ENCODE measurements around the gene TUBB4B. TPM values are rescaled to one million over a fixed set of nuclear protein-coding genes. Genes with fewer than 3 reads are reported as not detected.
A peak's percentile ranks its signal among the peaks of the same experiment; 100 is the strongest.

TUBB4B gene
- total RNA-seq, 3 donors from 2014 or later (not counting 1 experiment from before 2014, with no cell fraction given) = 84.4 to 121 (median 93.9) TPM

DNA sequence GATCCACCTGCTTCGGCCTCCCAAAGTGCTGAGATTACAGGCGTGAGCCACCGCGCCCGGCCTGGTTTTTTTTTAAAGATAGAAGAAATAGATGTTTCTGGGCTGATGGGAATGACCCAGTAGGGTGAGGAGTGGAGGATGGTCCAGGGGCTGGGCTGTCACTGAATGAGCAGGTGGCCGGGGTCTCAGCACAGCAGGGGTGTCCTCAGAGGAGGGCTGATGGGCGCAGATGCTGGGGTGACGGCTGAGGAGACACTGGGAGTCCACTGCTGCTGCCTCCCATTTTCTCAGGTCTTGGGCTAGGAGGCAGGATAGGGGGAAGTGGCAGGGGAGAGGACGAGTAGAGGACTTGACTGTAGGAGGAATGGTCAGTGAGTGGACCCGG is 34.1 kb downstream of the TUBB4B start:
- DNase-seq (no peak), ATAC-seq (no peak)
- WGBS (ENCODE audit: insufficient coverage) = 93% methylated on average over 10 of the region's 10 CpGs
- peak overlapping the region; percentile 62 to 82 for H3K27ac Mint-ChIP-seq
- peaks cover 7 to 40% of the 10 kb centered on the region in 2 donors for H3K4me1 Mint-ChIP-seq
- H3K9me3 Mint-ChIP-seq = no peaks in the 10 kb centered on the region
- TF ChIP-seq, protein P1, sequence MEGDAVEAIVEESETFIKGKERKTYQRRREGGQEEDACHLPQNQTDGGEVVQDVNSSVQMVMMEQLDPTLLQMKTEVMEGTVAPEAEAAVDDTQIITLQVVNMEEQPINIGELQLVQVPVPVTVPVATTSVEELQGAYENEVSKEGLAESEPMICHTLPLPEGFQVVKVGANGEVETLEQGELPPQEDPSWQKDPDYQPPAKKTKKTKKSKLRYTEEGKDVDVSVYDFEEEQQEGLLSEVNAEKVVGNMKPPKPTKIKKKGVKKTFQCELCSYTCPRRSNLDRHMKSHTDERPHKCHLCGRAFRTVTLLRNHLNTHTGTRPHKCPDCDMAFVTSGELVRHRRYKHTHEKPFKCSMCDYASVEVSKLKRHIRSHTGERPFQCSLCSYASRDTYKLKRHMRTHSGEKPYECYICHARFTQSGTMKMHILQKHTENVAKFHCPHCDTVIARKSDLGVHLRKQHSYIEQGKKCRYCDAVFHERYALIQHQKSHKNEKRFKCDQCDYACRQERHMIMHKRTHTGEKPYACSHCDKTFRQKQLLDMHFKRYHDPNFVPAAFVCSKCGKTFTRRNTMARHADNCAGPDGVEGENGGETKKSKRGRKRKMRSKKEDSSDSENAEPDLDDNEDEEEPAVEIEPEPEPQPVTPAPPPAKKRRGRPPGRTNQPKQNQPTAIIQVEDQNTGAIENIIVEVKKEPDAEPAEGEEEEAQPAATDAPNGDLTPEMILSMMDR (IDR thresholded peaks at IDR 0.05) = no peak
- H3K36me3 Mint-ChIP-seq = no peaks in the 10 kb centered on the region
- H3K4me1 ChIP-seq (ENCODE audit: control insufficient read depth, insufficient read depth, low read length) = peaks cover 56% of the 10 kb centered on the region
- H3K4me3 Mint-ChIP-seq = peak overlapping the region; percentile 72
- peaks cover 17% of the 10 kb centered on the region for H3K36me3 ChIP-seq (ENCODE audit: control insufficient read depth, insufficient read depth, low read length)
- H3K27me3 Mint-ChIP-seq (ENCODE audit: low read depth in 2 of 2) = no peaks in the 10 kb centered on the region
- no peaks in the 10 kb centered on the region for H3K9me3 ChIP-seq (ENCODE audit: control insufficient read depth, insufficient read depth, low read length)
- no peak overlapping the region for H3K4me3 ChIP-seq (ENCODE audit: low read length)
- intact Hi-C loops (cut with micrococcal nuclease) = no loop called here
- H3K27me3 ChIP-seq (ENCODE audit: control insufficient read depth, insufficient read depth, low read length) = no peaks in the 10 kb centered on the region
- H3K27ac ChIP-seq (ENCODE audit: low read length) = no peak overlapping the region

DNA sequence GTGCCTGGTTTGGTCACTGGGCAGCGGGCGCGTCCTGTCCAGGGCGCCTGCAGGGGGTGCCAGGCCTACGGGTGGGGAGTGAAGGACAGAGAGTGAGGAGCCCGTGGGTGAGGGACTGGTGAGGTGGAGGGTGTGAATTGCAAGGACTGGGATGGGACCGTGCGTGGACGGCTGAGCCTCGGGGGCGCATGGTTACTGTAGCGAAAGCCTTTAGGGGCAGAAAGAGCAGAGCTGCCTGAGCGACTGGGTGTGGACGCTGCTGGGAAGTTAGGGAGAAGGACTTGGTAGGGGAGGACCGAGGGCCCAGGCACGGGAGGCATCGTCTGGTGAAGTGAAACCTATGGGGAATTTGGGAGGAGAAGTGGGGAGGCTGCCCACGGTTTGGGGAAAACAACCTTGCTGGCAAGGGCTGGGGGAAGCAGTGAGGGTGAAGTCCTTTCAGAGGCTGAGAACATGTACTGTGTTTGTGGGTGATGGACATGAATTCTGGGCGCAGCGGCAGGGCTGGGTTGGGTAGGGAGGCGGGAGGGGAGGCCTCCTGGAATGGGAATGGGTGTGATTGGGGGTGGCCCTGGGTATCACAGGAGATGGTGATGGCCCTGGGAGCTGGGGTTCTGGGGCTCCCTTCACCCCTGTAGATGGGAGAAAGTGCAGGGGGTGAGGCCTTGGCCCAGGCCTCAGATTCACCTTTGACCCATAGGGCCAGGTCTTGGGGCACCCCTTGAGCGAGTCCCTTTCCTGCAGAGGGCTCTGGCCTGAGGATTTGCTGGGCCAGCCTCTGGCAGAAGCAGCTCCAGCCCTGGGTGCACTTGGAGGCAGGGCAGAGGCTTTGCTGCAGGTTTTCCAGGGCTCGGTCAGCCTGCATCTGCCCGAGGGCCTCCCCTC is 34.7 kb downstream of the TUBB4B start:
- Histone ChIP-seq H3K27me3 (ENCODE audit: control insufficient read depth, insufficient read depth, low read length) (no peaks in the 10 kb centered on the region), H3K9me3 (ENCODE audit: control insufficient read depth, insufficient read depth, low read length) (no peaks in the 10 kb centered on the region), H3K4me3 (ENCODE audit: low read length) (no peak overlapping the region), H3K4me1 (ENCODE audit: control insufficient read depth, insufficient read depth, low read length) (peaks cover 59% of the 10 kb centered on the region), H3K27ac (ENCODE audit: low read length) (no peak overlapping the region), H3K36me3 (ENCODE audit: control insufficient read depth, insufficient read depth, low read length) (peaks cover 17% of the 10 kb centered on the region)
- H3K4me1 Mint-ChIP-seq = peaks cover 7 to 40% of the 10 kb centered on the region in 2 donors
- H3K36me3 Mint-ChIP-seq = no peaks in the 10 kb centered on the region
- H3K9me3 Mint-ChIP-seq = no peaks in the 10 kb centered on the region
- intact Hi-C loops (cut with micrococcal nuclease) = no loop called here
- peak overlapping the region; percentile 72 for H3K4me3 Mint-ChIP-seq
- TF ChIP-seq, protein P1 (IDR thresholded peaks at IDR 0.05) = no peak
- ATAC-seq (no peak), DNase-seq (no peak)
- H3K27ac Mint-ChIP-seq = peak overlapping the region; percentile 62 to 82
- 89% methylated on average over 24 of the region's 24 CpGs for WGBS (ENCODE audit: insufficient coverage)
- no peaks in the 10 kb centered on the region for H3K27me3 Mint-ChIP-seq (ENCODE audit: low read depth in 2 of 2)

DNA sequence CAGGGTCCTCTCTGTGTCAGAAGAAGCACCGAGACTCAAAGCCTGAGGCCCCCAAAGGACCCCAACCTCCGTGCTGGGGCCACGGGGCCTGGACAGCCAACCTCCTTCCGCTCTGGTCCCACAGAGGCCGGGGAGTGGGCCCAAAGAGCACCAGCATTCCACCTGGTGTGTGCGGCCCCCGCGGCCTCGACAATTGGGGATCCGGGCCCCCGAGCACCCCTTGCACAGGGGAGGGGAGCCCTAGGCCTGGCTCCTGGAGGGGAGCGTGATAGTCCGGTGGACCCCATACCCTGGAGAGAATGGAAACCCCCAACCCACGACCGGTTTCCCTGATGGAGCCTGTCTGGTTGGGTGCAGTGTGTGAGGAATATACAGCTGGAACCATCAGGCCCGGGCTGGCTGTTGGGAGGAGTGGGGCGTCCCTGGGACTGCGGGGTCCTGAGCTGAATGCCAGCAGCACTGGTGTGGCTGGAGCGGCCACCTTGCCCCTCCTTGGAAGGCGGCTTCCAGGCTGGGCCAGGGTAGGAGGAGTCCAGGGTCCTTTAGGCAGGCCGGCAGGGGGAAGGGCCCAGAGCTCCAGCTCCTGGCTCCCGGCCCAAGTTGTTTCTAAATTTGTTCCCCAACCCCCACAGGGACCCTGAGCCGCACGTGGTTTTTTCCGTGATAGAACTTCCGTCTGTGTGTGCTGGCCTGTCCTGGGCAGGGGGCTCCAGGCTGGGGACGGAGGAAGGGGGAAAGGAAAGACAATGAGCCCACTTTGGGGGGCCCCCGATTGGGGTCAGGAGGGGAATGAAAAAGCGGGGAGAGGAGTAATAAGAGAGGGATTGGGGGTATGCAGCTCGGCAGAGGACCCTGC is 35.6 kb downstream of the TUBB4B start:
- Mint-ChIP-seq H3K27me3 (ENCODE audit: low read depth in 2 of 2) (no peaks in the 10 kb centered on the region), H3K9me3 (no peaks in the 10 kb centered on the region), H3K27ac (peak overlapping the region; percentile 72 to 91), H3K36me3 (no peaks in the 10 kb centered on the region), H3K4me1 (peaks cover 7 to 34% of the 10 kb centered on the region in 2 donors), H3K4me3 (peak overlapping the region; percentile 96)
- Histone ChIP-seq H3K27me3 (ENCODE audit: control insufficient read depth, insufficient read depth, low read length) (no peaks in the 10 kb centered on the region), H3K9me3 (ENCODE audit: control insufficient read depth, insufficient read depth, low read length) (no peaks in the 10 kb centered on the region), H3K4me1 (ENCODE audit: control insufficient read depth, insufficient read depth, low read length) (peaks cover 51% of the 10 kb centered on the region), H3K36me3 (ENCODE audit: control insufficient read depth, insufficient read depth, low read length) (peaks cover 17% of the 10 kb centered on the region), H3K27ac (ENCODE audit: low read length) (peak overlapping the region; percentile 77), H3K4me3 (ENCODE audit: low read length) (peak overlapping the region; percentile 92)
- DNase-seq (no peak), ATAC-seq (no peak)
- intact Hi-C loops (cut with micrococcal nuclease) = no loop called here
- 56% methylated on average over 28 of the region's 30 CpGs for WGBS (ENCODE audit: insufficient coverage)
- TF ChIP-seq, protein P1 (IDR thresholded peaks at IDR 0.05) = no peak

Data from natural killer cell (primary cell).